ENCODE data around the gene TOLLIP. TPM values are rescaled to one million over a fixed set of nuclear protein-coding genes. Genes with fewer than 3 reads are reported as not detected.

TOLLIP gene
- total RNA-seq, 2 donors from 2014 or later = 46.0 to 46.3 TPM

DNA sequence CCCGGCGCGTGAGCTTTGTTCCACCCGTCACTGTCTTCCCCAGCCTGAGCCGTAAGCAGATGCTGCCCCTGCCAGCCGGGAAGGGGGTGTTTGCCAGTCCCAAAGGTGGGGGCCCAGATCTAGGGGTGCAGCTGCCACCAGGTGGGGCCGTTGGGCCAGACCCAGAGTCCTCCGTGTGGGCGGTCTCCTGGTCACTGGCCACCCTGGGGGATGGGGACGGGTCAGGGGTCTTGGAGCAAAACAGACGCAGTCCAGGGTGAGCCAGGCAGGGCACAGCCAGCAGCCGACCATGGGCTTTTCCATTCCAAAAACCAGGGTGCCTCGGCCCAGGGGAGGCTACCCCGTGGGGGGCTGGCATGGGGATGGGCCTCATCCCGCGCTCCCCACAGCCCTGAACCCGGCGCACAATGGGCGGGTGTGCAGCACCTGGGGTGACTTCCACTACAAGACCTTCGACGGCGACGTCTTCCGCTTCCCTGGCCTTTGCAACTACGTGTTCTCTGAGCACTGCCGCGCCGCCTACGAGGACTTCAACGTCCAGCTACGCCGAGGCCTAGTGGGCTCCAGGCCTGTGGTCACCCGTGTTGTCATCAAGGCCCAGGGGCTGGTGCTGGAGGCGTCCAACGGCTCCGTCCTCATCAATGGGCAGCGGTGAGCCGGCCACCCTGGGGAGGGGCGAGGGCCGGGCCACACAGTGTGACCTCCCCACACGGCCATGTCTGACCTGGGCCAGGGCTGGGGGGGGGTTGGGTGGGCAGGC lies 83.0 kb downstream of the TOLLIP start:
- Histone ChIP-seq H3K4me1 (ENCODE audit: control insufficient read depth in 1 of 2, low read depth in 2 of 2) (no peaks in the 10 kb centered on the region), H3K27ac (no peak overlapping the region), H3K27me3 (replicated peaks; ENCODE audit: insufficient read depth) (no peaks in the 10 kb centered on the region), H3K36me3 (no peaks in the 10 kb centered on the region), H3K4me3 (no peak overlapping the region), H3K9me3 (no peaks in the 10 kb centered on the region)
- DNase-seq (ENCODE audit: low spot score) (no peak), ATAC-seq (ENCODE audit: insufficient number of reproducible peaks, low FRiP score, low read depth) (no peak)
- TF ChIP-seq, protein P1, sequence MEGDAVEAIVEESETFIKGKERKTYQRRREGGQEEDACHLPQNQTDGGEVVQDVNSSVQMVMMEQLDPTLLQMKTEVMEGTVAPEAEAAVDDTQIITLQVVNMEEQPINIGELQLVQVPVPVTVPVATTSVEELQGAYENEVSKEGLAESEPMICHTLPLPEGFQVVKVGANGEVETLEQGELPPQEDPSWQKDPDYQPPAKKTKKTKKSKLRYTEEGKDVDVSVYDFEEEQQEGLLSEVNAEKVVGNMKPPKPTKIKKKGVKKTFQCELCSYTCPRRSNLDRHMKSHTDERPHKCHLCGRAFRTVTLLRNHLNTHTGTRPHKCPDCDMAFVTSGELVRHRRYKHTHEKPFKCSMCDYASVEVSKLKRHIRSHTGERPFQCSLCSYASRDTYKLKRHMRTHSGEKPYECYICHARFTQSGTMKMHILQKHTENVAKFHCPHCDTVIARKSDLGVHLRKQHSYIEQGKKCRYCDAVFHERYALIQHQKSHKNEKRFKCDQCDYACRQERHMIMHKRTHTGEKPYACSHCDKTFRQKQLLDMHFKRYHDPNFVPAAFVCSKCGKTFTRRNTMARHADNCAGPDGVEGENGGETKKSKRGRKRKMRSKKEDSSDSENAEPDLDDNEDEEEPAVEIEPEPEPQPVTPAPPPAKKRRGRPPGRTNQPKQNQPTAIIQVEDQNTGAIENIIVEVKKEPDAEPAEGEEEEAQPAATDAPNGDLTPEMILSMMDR (IDR thresholded peaks at IDR 0.05) = no peak

DNA sequence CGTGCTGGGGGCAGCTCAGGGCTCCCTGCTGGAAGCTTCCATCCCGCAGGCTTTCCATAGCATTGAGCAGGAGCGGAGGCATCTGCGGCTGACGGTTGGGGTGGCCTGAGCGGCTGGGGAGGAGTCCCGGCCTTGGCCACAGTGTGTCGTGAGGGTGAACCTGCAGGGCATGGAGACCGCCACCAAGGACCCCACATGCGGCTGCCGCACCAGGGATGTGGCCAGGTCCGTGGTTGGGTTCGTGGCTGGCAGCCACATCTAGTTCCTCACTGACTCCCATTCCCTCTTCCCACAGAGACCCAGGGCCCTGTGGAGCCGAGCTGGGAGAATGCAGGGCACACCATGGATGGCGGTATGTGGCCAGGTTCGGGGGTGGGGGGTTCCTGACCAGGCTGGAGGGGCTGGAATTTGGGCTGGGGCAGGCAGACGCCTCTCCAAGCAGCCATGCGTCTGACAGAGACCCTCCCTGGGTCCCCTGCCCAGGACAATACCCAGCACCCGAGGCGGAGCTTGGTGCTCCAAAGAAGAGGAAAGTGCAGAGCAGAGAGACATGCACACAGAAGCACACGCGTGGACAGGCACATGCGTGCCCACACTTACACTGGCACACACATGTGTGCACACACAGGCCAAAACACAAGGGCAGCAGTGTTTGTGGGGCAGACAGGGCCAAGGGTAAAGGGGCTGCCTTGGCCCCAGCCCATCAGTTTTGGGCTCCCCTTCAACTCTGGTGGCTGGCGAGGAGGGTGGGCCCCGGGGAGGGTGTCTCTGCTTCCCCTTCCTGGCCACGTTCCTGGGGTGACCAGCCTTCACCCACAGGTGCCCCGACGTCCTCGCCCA lies 83.8 kb downstream of the TOLLIP start:
- H3K4me1 ChIP-seq (ENCODE audit: control insufficient read depth in 1 of 2, low read depth in 2 of 2) = no peaks in the 10 kb centered on the region
- no peak overlapping the region for H3K4me3 ChIP-seq
- H3K9me3 ChIP-seq = no peaks in the 10 kb centered on the region
- no peak for DNase-seq (ENCODE audit: low spot score)
- H3K36me3 ChIP-seq = no peaks in the 10 kb centered on the region
- TF ChIP-seq, protein P1 (IDR thresholded peaks at IDR 0.05) = no peak
- ATAC-seq (ENCODE audit: insufficient number of reproducible peaks, low FRiP score, low read depth) = no peak
- H3K27ac ChIP-seq = no peak overlapping the region
- H3K27me3 ChIP-seq (replicated peaks; ENCODE audit: insufficient read depth) = no peaks in the 10 kb centered on the region

- TF ChIP-seq, protein P1 (IDR thresholded peaks at IDR 0.05) = no peak
- H3K4me1 ChIP-seq (ENCODE audit: control insufficient read depth in 1 of 2, low read depth in 2 of 2) = no peaks in the 10 kb centered on the region
- H3K4me3 ChIP-seq = no peak overlapping the region
- no peaks in the 10 kb centered on the region for H3K9me3 ChIP-seq
- no peak overlapping the region for H3K27ac ChIP-seq
- no peaks in the 10 kb centered on the region for H3K36me3 ChIP-seq
- no peak for DNase-seq (ENCODE audit: low spot score)
- H3K27me3 ChIP-seq (replicated peaks; ENCODE audit: insufficient read depth) = no peaks in the 10 kb centered on the region
- ATAC-seq (ENCODE audit: insufficient number of reproducible peaks, low FRiP score, low read depth) = no peak
Measured at GRCh38 chr11:1224491-1225385, 84.7 kb downstream of the TOLLIP start.

Other genes with a start within 250 kb of the TOLLIP start
- not detected for gene MUC2, start 234.8 kb downstream of the TOLLIP start, total RNA-seq
- 10 to 100 TPM in 1 of 2 donors, not detected in 1; 45.9 TPM for gene MUC5AC, start 151.7 kb downstream of the TOLLIP start, total RNA-seq
- gene MUC5B, start 86.6 kb downstream of the TOLLIP start, total RNA-seq = not detected
- gene BRSK2, start 80.3 kb upstream of the TOLLIP start, total RNA-seq = 1 to 10 TPM in 1 of 2 donors, not detected in 1; 1.2 TPM
- gene MOB2, start 177.1 kb upstream of the TOLLIP start, total RNA-seq = 10 to 100 TPM; 31.4 to 87.7 TPM